Right lobe of liver (tissue), 6 donors: ENCODE results near the gene CNTNAP4. TPM values are rescaled to one million over a fixed set of nuclear protein-coding genes. Genes with fewer than 3 reads are reported as not detected.

ENCODE experiments used
- ATAC-seq, 4 donors: fragments of 200-7000 bp; cut with Tn5 transposase; one replicate each; pipeline ENCODE4 v1.9.1; 2020; ENCODE audit warnings: mild to moderate bottlenecking in 4 of 4, moderate library complexity in 4 of 4
- DNase-seq, 3 donors: peaks; one replicate each; pipeline ENCODE4 v3.0.0-alpha.2; 2020
- H3K27ac ChIP-seq, 3 donors: fragments of 200-600 bp; one replicate each; pipeline ENCODE4 v1.8.0; 2022
- H3K27me3 ChIP-seq, 2 donors: fragments of 200-600 bp; one replicate each; pipeline ENCODE4 v1.8.0; 2022
- H3K36me3 ChIP-seq, 4 donors: fragments of 200-600 bp; sonication (generic) in 1 of 4; one replicate each; pipeline versions ENCODE4 v1.5.1 to v1.8.0; 2017 to 2022; ENCODE audit warnings: control low read depth in 1 of 4
- H3K4me1 ChIP-seq, 4 donors: fragments of 200-600 bp; sonication (generic) in 1 of 4; one replicate each; pipeline versions ENCODE4 v1.5.1 to v1.8.0; 2017 to 2022; ENCODE audit warnings: control low read depth in 1 of 4
- H3K4me3 ChIP-seq, 3 donors: fragments of 200-600 bp; one replicate each; pipeline ENCODE4 v1.8.0; 2022
- H3K9me3 ChIP-seq, 4 donors: fragments of 200-600 bp; sonication (generic) in 1 of 4; one replicate each; pipeline versions ENCODE4 v1.5.1 to v1.8.0; 2017 to 2022; ENCODE audit warnings: control low read depth in 1 of 4
- POLR2A ChIP-seq: fragments of 450-650 bp; IDR thresholded peaks from one replicate; pipeline ENCODE4 v1.6.1; 2017; ENCODE audit warnings: antibody characterized with exemption, mild to moderate bottlenecking
- WGBS: methylation state at CpG from one replicate; pipeline ENCODE4 v1.1.6; 2018; ENCODE audit warnings: low coverage, low lambda C conversion rate; ENCODE audit not compliant: insufficient coverage; ENCODE audit errors: missing lambda C conversion rate; 5-methylcytosine and 5-hydroxymethylcytosine counted together
- intact Hi-C, 2 donors: fragments of 100-400 bp; cut with DNase I; formaldehyde crosslinking; loops; one replicate each; pipeline versions ENCODE4 v1.11.2 to v1.14.1; 2022
- total RNA-seq, 6 experiments: library from RNA; depleted of rRNA in 2 of 6; stranded (reverse); fragments of >200 nt in 2 of 6; fragmentation: NEBNext Ultra II Directional in 3 of 6; extraction: Animal tissue kit (Norgen Biotek cat#: 25700) in 3 of 6; gene quantifications; one replicate each; pipeline versions ENCODE4 v1.1.0 to v1.2.4, GENCODE V29; 2016 to 2023
- TF ChIP-seq, protein P1 (sequence below), 4 donors: fragments of 200-600 bp in 3 of 4; fragments of 450-650 bp in 1 of 4; IDR thresholded peaks; one replicate each; pipeline versions ENCODE4 v1.5.1 to v1.8.0; 2016 to 2022; ENCODE audit warnings: antibody characterized with exemption in 4 of 4, mild to moderate bottlenecking in 2 of 4
- donor health status: DM: no; HTN: yes; CAD: no.
- donor health status: DM: no; HTN: no; CAD: no.
- donor health status: DM: no; HTN: no; CAD: no.
- donor health status: DM: no; HTN: yes; CAD: no.
- donor health status: DM: no; HTN: yes; CAD: no.

Gene CNTNAP4
- total RNA-seq, 6 experiments from 2014 or later, result not detected

DNA sequence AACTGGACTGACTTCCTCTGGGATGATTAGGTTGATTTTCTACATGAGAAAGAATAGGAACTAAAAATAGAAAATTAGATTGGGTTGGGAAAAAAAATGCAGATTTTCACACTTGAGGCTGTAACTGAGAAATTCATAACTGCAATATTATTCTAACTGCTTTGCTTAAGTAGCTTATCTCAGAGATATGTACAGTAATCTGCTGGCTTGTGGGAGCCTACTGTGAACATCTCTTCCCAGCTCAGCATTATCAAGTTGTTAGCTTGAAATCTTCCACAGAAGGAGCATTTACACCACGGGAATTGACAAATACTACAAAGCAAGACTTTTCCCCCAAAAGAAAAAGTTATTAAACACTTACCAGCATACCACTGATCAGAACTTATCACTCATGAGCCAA is 58.9 kb downstream of the CNTNAP4 start:
- intact Hi-C loops, result no loop called here
- DNase-seq (no peak), ATAC-seq (no peak)
- H3K4me1 ChIP-seq, result no peaks in the 10 kb centered on the region
- TF ChIP-seq, protein P1, sequence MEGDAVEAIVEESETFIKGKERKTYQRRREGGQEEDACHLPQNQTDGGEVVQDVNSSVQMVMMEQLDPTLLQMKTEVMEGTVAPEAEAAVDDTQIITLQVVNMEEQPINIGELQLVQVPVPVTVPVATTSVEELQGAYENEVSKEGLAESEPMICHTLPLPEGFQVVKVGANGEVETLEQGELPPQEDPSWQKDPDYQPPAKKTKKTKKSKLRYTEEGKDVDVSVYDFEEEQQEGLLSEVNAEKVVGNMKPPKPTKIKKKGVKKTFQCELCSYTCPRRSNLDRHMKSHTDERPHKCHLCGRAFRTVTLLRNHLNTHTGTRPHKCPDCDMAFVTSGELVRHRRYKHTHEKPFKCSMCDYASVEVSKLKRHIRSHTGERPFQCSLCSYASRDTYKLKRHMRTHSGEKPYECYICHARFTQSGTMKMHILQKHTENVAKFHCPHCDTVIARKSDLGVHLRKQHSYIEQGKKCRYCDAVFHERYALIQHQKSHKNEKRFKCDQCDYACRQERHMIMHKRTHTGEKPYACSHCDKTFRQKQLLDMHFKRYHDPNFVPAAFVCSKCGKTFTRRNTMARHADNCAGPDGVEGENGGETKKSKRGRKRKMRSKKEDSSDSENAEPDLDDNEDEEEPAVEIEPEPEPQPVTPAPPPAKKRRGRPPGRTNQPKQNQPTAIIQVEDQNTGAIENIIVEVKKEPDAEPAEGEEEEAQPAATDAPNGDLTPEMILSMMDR (IDR thresholded peaks at IDR 0.05), result no peak
- TF ChIP-seq POLR2A, result no peak
- no peaks in the 10 kb centered on the region for H3K36me3 ChIP-seq
- no peaks in the 10 kb centered on the region for H3K9me3 ChIP-seq
- H3K27me3 ChIP-seq, result no peaks in the 10 kb centered on the region
- 14% methylated on average over 1 of the region's 1 CpG for WGBS
- H3K4me3 ChIP-seq, result no peak overlapping the region
- no peak overlapping the region for H3K27ac ChIP-seq

DNA sequence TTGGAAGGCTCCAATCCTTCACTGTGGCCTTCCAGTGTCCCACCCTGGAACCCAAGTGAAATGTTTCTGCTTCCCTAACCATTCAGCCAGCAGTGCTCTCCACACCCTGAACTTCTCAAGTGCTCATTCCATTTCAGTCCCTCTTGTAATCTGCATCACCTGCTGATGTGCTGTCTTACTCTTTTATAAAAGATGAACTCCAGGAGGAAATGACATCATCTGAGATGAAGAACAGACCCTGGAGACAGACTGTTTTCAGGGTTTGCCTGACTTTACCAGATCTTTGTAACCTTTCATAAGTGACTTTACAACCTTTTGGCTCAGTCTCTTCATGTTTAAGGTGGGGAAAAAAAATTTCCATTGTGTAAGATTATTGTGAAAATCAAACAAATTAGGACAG is 61.3 kb downstream of the CNTNAP4 start:
- TF ChIP-seq, protein P1 (IDR thresholded peaks at IDR 0.05), result no peak
- TF ChIP-seq POLR2A, result no peak
- intact Hi-C loops, result no loop called here
- no peak overlapping the region for H3K27ac ChIP-seq
- H3K27me3 ChIP-seq, result no peaks in the 10 kb centered on the region
- no peak for DNase-seq
- no peaks in the 10 kb centered on the region for H3K4me1 ChIP-seq
- no peaks in the 10 kb centered on the region for H3K9me3 ChIP-seq
- no peak for ATAC-seq
- H3K4me3 ChIP-seq, result no peak overlapping the region
- H3K36me3 ChIP-seq, result no peaks in the 10 kb centered on the region

DNA sequence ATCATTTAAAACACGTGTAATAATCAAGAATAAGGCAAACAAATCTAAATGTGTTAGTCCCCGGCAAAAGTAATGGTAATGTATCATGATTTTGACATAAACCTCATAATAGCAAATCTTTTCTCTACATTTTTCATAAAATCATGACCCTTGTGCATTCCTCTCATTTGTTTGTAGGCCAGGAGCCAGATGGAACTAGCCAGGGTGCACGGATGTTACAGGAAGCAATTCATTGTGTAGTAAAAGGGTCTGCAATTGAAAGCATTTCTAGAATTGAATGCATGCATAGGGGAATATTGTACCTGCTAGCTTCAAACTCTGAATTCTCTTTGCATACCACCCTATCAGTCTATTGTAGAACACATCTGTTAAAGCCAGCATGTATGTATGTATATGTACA is 66.6 kb downstream of the CNTNAP4 start:
- TF ChIP-seq, protein P1 (IDR thresholded peaks at IDR 0.05), result no peak
- TF ChIP-seq POLR2A, result no peak
- intact Hi-C loops, result no loop called here
- Histone ChIP-seq H3K4me3 (no peak overlapping the region), H3K9me3 (no peaks in the 10 kb centered on the region), H3K36me3 (no peaks in the 10 kb centered on the region), H3K27ac (no peak overlapping the region), H3K27me3 (no peaks in the 10 kb centered on the region), H3K4me1 (no peaks in the 10 kb centered on the region)
- 44% methylated on average over 3 of the region's 3 CpGs for whole genome bisulfite sequencing
- no peak for DNase-seq
- no peak for ATAC-seq

DNA sequence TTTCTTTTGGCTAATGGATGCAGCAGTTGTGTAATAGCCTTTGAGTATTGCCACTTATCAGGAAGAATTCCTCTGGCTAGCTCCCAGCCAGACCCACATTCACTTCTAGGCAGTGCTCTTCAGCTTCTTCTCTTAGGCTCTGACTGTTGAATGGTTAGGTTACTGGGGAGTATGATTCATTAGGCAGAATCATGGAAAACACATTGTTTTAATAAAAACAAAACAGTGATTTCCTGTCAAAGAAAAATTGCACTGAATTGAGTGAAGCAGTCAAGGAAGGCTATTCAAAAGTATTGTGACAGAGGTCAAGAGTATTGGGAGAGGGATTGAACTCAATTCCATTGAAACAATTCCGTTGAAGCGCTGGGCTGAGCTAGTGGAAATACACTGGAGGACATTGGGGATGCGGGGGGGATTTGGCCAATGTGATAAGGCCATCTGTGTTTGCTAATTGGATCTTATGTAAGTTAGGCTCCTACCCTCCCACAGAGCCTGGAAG is 68.0 kb downstream of the CNTNAP4 start:
- DNase-seq (no peak), ATAC-seq (peak in 1 of 4 donors; percentile 19)
- intact Hi-C loops, result no loop called here

More for the DNA sequence above, 68.0 kb downstream of the CNTNAP4 start:
- H3K27ac ChIP-seq, result no peak overlapping the region
- no peaks in the 10 kb centered on the region for H3K4me1 ChIP-seq
- no peak for TF ChIP-seq POLR2A
- TF ChIP-seq, protein P1 (IDR thresholded peaks at IDR 0.05), result no peak
- no peaks in the 10 kb centered on the region for H3K9me3 ChIP-seq
- H3K27me3 ChIP-seq, result no peaks in the 10 kb centered on the region
- H3K36me3 ChIP-seq, result no peaks in the 10 kb centered on the region
- WGBS, result 45% methylated on average over 3 of the region's 3 CpGs
- no peak overlapping the region for H3K4me3 ChIP-seq
